HG03097 (cell line): ENCODE measurements around the gene OR10J1.

Experiments used
- ATAC-seq: cut with Tn5 transposase; IDR thresholded peaks from one replicate; pipeline ENCODE4 v1.9.1; 2021; ENCODE audit not compliant: unreplicated experiment, low FRiP score

The OR10J1 gene

GRCh38 chr1:159483501-159483900 is 44.0 kb downstream of the OR10J1 start:
- no peak for ATAC-seq
